Liver (tissue), 9 donors: Measurements from ENCODE around the gene LHFPL6. TPM values are rescaled to one million over a fixed set of nuclear protein-coding genes. Genes with fewer than 3 reads are reported as not detected.

Experiments used
- DNase-seq: peaks from one replicate; pipeline ENCODE4 v3.0.0-alpha.2; 2017; ENCODE audit warnings: low spot score
- H3K27ac ChIP-seq, 2 donors: one replicate each; pipeline ENCODE4 v1.7.0; 2013; ENCODE audit warnings: inconsistent platforms in 2 of 2, low read length in 2 of 2, control low read depth in 1 of 2, low read depth in 1 of 2, mild to moderate bottlenecking in 1 of 2
- H3K27me3 ChIP-seq, 4 donors: one replicate each; pipeline versions ENCODE4 v1.6.1 to v1.7.0; 2013; ENCODE audit warnings: low read length in 3 of 4, inconsistent platforms in 1 of 4, mild to moderate bottlenecking in 1 of 4, moderate library complexity in 1 of 4; ENCODE audit not compliant: control insufficient read depth in 4 of 4, insufficient read depth in 4 of 4
- H3K36me3 ChIP-seq, 4 donors: one replicate each; pipeline versions ENCODE4 v1.6.1 to v1.7.0; 2013; ENCODE audit warnings: low read length in 3 of 4, mild to moderate bottlenecking in 3 of 4, low read depth in 1 of 4, moderate library complexity in 1 of 4; ENCODE audit not compliant: control insufficient read depth in 4 of 4, insufficient read depth in 3 of 4
- H3K4me1 ChIP-seq, 4 donors: one replicate each; pipeline versions ENCODE4 v1.6.1 to v1.7.0; 2013; ENCODE audit warnings: low read length in 3 of 4, mild to moderate bottlenecking in 3 of 4, moderate library complexity in 1 of 4; ENCODE audit not compliant: control insufficient read depth in 4 of 4, insufficient read depth in 4 of 4
- H3K4me3 ChIP-seq, 3 donors: one replicate each; pipeline versions ENCODE4 v1.6.1 to v1.7.0; 2013; ENCODE audit warnings: low read length in 3 of 3, control low read depth in 1 of 3, low read depth in 1 of 3, mild to moderate bottlenecking in 1 of 3
- H3K9ac ChIP-seq, 2 donors: one replicate each; pipeline ENCODE4 v1.7.0; 2013; ENCODE audit warnings: low read length in 2 of 2, mild to moderate bottlenecking in 2 of 2, moderate library complexity in 2 of 2, control low read depth in 1 of 2, low read depth in 1 of 2
- H3K9me3 ChIP-seq, 4 donors: one replicate each; pipeline versions ENCODE4 v1.6.1 to v1.7.0; 2013; ENCODE audit warnings: low read length in 3 of 4; ENCODE audit not compliant: control insufficient read depth in 4 of 4
- FOXA1 ChIP-seq: IDR thresholded peaks from 2 replicates; pipeline ENCODE4 v1.6.1; 2016; ENCODE audit warnings: antibody characterized with exemption
- FOXA2 ChIP-seq: IDR thresholded peaks from 2 replicates; pipeline ENCODE4 v1.6.1; 2016; ENCODE audit warnings: antibody characterized with exemption
- GABPA ChIP-seq, 2 donors: IDR thresholded peaks in 1 of 2; conservative IDR thresholded peaks in 1 of 2; 2 replicates each; pipeline ENCODE4 v1.6.1; 2016; ENCODE audit warnings: antibody characterized with exemption in 2 of 2, mild to moderate bottlenecking in 1 of 2, moderate library complexity in 1 of 2
- HNF4A ChIP-seq, 2 donors: conservative IDR thresholded peaks; 2 replicates each; pipeline ENCODE4 v1.6.1; 2016; ENCODE audit warnings: antibody characterized with exemption in 2 of 2, mild to moderate bottlenecking in 2 of 2
- HNF4G ChIP-seq: IDR thresholded peaks from 2 replicates; pipeline ENCODE4 v1.6.1; 2016; ENCODE audit warnings: antibody characterized with exemption
- JUND ChIP-seq, 2 donors: IDR thresholded peaks; 2 replicates each; pipeline ENCODE4 v1.6.1; 2016; ENCODE audit warnings: antibody characterized with exemption in 2 of 2
- MAX ChIP-seq: IDR thresholded peaks from 2 replicates; pipeline ENCODE4 v1.6.1; 2016; ENCODE audit warnings: antibody characterized with exemption
- NR2F2 ChIP-seq: IDR thresholded peaks from 2 replicates; pipeline ENCODE4 v1.6.1; 2016; ENCODE audit warnings: antibody characterized with exemption
- RXRA ChIP-seq, 2 donors: IDR thresholded peaks; 2 replicates each; pipeline ENCODE4 v1.6.1; 2017 to 2018; ENCODE audit warnings: antibody characterized with exemption in 2 of 2, mild to moderate bottlenecking in 1 of 2
- SP1 ChIP-seq: IDR thresholded peaks from 2 replicates; pipeline ENCODE4 v1.6.1; 2018; ENCODE audit warnings: antibody characterized with exemption, mild to moderate bottlenecking
- TAF1 ChIP-seq: conservative IDR thresholded peaks from 2 replicates; pipeline ENCODE4 v1.6.1; 2016; ENCODE audit warnings: antibody characterized with exemption, mild to moderate bottlenecking
- YY1 ChIP-seq: IDR thresholded peaks from 2 replicates; pipeline ENCODE4 v1.6.1; 2016; ENCODE audit warnings: antibody characterized with exemption, mild to moderate bottlenecking
- WGBS: extraction: QIAGEN DNeasy Blood & Tissue Kit; methylation state at CpG from one replicate; pipeline ENCODE4 v1.1.7; 2013; 5-methylcytosine and 5-hydroxymethylcytosine counted together
- polyA plus RNA-seq, 2 donors: library from polyadenylated mRNA; stranded (reverse) in 1 of 2; unstranded in 1 of 2; fragments of 200-250 nt in 1 of 2; fragments of >200 nt in 1 of 2; fragmentation: Nextera tagmentation in 1 of 2; extraction: Ambion mirVana in 1 of 2; gene quantifications; one replicate each; pipeline versions ENCODE4 v1.2.1 to v1.2.3, GENCODE V29; 2013 to 2015
- total RNA-seq, 2 donors: library from RNA; depleted of rRNA; stranded (reverse); fragments of >200 nt; gene quantifications; one replicate each; pipeline ENCODE4 v1.2.3, GENCODE V29; 2014
- TF ChIP-seq, protein P1 (sequence below): IDR thresholded peaks from 2 replicates; pipeline ENCODE4 v1.6.1; 2016; ENCODE audit warnings: antibody characterized with exemption
- TF ChIP-seq, protein P2 (sequence below): IDR thresholded peaks from 2 replicates; pipeline ENCODE4 v1.6.1; 2016; ENCODE audit warnings: antibody characterized with exemption
- TF ChIP-seq, protein P3 (sequence below): fragments of 150-350 bp; IDR thresholded peaks from 2 replicates; pipeline ENCODE4 v1.5.1; 2017; ENCODE audit warnings: improper control_type of control experiment, low read depth, low read length; ENCODE audit not compliant: missing input control
- donor health status: healthy.
- donor health status: healthy.
- donor health status: healthy.
- donor health status: healthy.
- donor health status: healthy.

LHFPL6 gene
- total and polyA plus RNA-seq, 4 donors = 2.6 to 8.3 (median 5.5) TPM

DNA sequence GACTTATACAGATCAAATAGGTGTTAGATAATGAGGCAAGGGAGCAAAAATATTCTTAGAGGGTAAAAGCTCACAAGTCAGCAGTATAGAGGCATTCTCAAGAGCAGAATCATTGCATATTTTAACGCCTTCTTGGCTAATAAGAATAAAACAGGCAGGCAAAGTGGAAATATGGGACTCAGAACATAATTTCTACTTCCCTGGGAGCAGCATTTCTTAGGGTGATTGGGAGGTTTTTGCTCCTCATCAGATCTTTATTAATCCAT, 39.6 kb downstream of the LHFPL6 start:
- no peak for TF ChIP-seq MAX
- TF ChIP-seq RXRA (IDR thresholded peaks at IDR 0.05) = no peak
- no peak for TF ChIP-seq FOXA2
- TF ChIP-seq HNF4A (conservative IDR thresholded peaks at IDR 0.05) = no peak
- no peak for TF ChIP-seq JUND (IDR thresholded peaks at IDR 0.05)
- 87% methylated on average over 1 of the region's 1 CpG for WGBS
- no peaks in the 10 kb centered on the region for H3K9me3 ChIP-seq

GRCh38 chr13:39561971-39562370, 41.0 kb downstream of the LHFPL6 start:
- Histone ChIP-seq H3K27me3 (no peaks in the 10 kb centered on the region), H3K36me3 (no peaks in the 10 kb centered on the region), H3K9ac (no peak overlapping the region), H3K27ac (no peak overlapping the region), H3K4me1 (no peaks in the 10 kb centered on the region), H3K9me3 (no peaks in the 10 kb centered on the region), H3K4me3 (no peak overlapping the region)
- no peak for DNase-seq
- TF ChIP-seq, protein P1, sequence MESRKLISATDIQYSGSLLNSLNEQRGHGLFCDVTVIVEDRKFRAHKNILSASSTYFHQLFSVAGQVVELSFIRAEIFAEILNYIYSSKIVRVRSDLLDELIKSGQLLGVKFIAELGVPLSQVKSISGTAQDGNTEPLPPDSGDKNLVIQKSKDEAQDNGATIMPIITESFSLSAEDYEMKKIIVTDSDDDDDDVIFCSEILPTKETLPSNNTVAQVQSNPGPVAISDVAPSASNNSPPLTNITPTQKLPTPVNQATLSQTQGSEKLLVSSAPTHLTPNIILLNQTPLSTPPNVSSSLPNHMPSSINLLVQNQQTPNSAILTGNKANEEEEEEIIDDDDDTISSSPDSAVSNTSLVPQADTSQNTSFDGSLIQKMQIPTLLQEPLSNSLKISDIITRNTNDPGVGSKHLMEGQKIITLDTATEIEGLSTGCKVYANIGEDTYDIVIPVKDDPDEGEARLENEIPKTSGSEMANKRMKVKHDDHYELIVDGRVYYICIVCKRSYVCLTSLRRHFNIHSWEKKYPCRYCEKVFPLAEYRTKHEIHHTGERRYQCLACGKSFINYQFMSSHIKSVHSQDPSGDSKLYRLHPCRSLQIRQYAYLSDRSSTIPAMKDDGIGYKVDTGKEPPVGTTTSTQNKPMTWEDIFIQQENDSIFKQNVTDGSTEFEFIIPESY = no peak
- TF ChIP-seq, protein P2, sequence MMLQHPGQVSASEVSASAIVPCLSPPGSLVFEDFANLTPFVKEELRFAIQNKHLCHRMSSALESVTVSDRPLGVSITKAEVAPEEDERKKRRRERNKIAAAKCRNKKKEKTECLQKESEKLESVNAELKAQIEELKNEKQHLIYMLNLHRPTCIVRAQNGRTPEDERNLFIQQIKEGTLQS = no peak
- TF ChIP-seq NR2F2 (no peak), RXRA (IDR thresholded peaks at IDR 0.05) (no peak), GABPA (IDR thresholded peaks at IDR 0.05 in 1 of 2, conservative IDR thresholded peaks at IDR 0.05 in 1 of 2) (no peak), FOXA1 (no peak), YY1 (no peak), HNF4G (no peak), FOXA2 (no peak), TAF1 (no peak)
- 89% methylated on average over 1 of the region's 1 CpG for whole genome bisulfite sequencing

More for the DNA sequence above, 39.6 kb downstream of the LHFPL6 start:
- Histone ChIP-seq H3K27ac (no peak overlapping the region), H3K4me1 (no peaks in the 10 kb centered on the region), H3K36me3 (no peaks in the 10 kb centered on the region), H3K27me3 (no peaks in the 10 kb centered on the region), H3K4me3 (no peak overlapping the region), H3K9ac (no peak overlapping the region)
- DNase-seq = no peak

GRCh38 chr13:39559847-39560246, 43.1 kb downstream of the LHFPL6 start:
- WGBS = 85% methylated on average over 3 of the region's 3 CpGs
- H3K27ac ChIP-seq = no peak overlapping the region

More at GRCh38 chr13:39559847-39560246, 43.1 kb downstream of the LHFPL6 start:
- H3K4me1 ChIP-seq = no peaks in the 10 kb centered on the region
- no peak overlapping the region for H3K4me3 ChIP-seq
- no peaks in the 10 kb centered on the region for H3K27me3 ChIP-seq
- H3K9ac ChIP-seq = no peak overlapping the region
- DNase-seq = no peak
- no peaks in the 10 kb centered on the region for H3K9me3 ChIP-seq
- TF ChIP-seq, protein P3, sequence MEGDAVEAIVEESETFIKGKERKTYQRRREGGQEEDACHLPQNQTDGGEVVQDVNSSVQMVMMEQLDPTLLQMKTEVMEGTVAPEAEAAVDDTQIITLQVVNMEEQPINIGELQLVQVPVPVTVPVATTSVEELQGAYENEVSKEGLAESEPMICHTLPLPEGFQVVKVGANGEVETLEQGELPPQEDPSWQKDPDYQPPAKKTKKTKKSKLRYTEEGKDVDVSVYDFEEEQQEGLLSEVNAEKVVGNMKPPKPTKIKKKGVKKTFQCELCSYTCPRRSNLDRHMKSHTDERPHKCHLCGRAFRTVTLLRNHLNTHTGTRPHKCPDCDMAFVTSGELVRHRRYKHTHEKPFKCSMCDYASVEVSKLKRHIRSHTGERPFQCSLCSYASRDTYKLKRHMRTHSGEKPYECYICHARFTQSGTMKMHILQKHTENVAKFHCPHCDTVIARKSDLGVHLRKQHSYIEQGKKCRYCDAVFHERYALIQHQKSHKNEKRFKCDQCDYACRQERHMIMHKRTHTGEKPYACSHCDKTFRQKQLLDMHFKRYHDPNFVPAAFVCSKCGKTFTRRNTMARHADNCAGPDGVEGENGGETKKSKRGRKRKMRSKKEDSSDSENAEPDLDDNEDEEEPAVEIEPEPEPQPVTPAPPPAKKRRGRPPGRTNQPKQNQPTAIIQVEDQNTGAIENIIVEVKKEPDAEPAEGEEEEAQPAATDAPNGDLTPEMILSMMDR = no peak
- no peak for TF ChIP-seq SP1
- no peak for TF ChIP-seq RXRA (IDR thresholded peaks at IDR 0.05)
- TF ChIP-seq TAF1 = no peak
- H3K36me3 ChIP-seq = no peaks in the 10 kb centered on the region
